ENCODE results near the gene KSR1. TPM values are rescaled to one million over a fixed set of nuclear protein-coding genes. Genes with fewer than 3 reads are reported as not detected.

KSR1 gene
- polyA plus RNA-seq, 1 of the 3 experiments (the other 2 are of a cell fraction) = 7.5 TPM

- H3K9ac ChIP-seq = no peak overlapping the region
- no peak overlapping the region for H3K4me2 ChIP-seq
- H3K79me2 ChIP-seq (ENCODE audit: insufficient read depth) = no peaks in the 10 kb centered on the region
- POLR2A ChIA-PET = no interaction called here
- H4K20me1 ChIP-seq (ENCODE audit: insufficient read depth) = no peaks in the 10 kb centered on the region
- H3K9me2 ChIP-seq = no peaks in the 10 kb centered on the region
- H3K36me3 ChIP-seq (replicated peaks in 1 of 2; ENCODE audit: control insufficient read depth in 1 of 2, insufficient read depth in 2 of 2, low read length in 1 of 2) = no peaks in the 10 kb centered on the region
- CTCF ChIA-PET = interaction anchor here (1.3 to 2.1 kb wide), 2 partner anchors 14 to 66 kb away, joined by 5 read pairs; no protein-coding TSS in a partner anchor
- H3K27me3 ChIP-seq (ENCODE audit: insufficient read depth) = no peaks in the 10 kb centered on the region
- H3K27ac ChIP-seq (ENCODE audit: low read depth in 2 of 2, low read length in 1 of 2) = no peak overlapping the region
- no peak overlapping the region for H3K4me3 ChIP-seq (ENCODE audit: low read depth in 2 of 2, low read length in 1 of 2)
- 51% methylated on average over 7 of the region's 7 CpGs for WGBS (ENCODE audit: low lambda C conversion rate)
- H3K9me3 ChIP-seq = no peaks in the 10 kb centered on the region
- H3F3A ChIP-seq (replicated peaks; ENCODE audit: insufficient read depth) = no peaks in the 10 kb centered on the region
- no peaks in the 10 kb centered on the region for H3K4me1 ChIP-seq (ENCODE audit: control insufficient read depth in 1 of 2, insufficient read depth in 2 of 2, low read depth in 1 of 2, low read length in 1 of 2)
- DNase-seq = no peak
- TF ChIP-seq TCF12 (IDR thresholded peaks at IDR 0.05) = no peak
- TF ChIP-seq CTCF (IDR thresholded peaks at IDR 0.05) = no peak
- TF ChIP-seq GABPA (IDR thresholded peaks at IDR 0.05; ENCODE audit: low read depth) = no peak
- TF ChIP-seq TEAD4 (IDR thresholded peaks at IDR 0.05; ENCODE audit: borderline replicate concordance, insufficient read depth) = no peak
- TF ChIP-seq MEF2A (IDR thresholded peaks at IDR 0.05; ENCODE audit: borderline replicate concordance, low read depth) = no peak
- TF ChIP-seq EP300 (IDR thresholded peaks at IDR 0.05; ENCODE audit: borderline replicate concordance in 1 of 2, low read depth in 1 of 2, low read length in 1 of 2) = no peak
- no peak for TF ChIP-seq USF2 (IDR thresholded peaks at IDR 0.05; ENCODE audit: borderline replicate concordance, low read depth, low read length)
- TF ChIP-seq RCOR1 (IDR thresholded peaks at IDR 0.05; ENCODE audit: low read length) = no peak
- no peak for TF ChIP-seq FOXM1 (IDR thresholded peaks at IDR 0.05; ENCODE audit: low read depth)
- no peak for TF ChIP-seq PBX3 (IDR thresholded peaks at IDR 0.05)
- TF ChIP-seq RAD21 (IDR thresholded peaks at IDR 0.05; ENCODE audit: low read length) = no peak
- no peak for TF ChIP-seq RXRA (IDR thresholded peaks at IDR 0.05; ENCODE audit: borderline replicate concordance, low read depth)
- TF ChIP-seq CHD2 (IDR thresholded peaks at IDR 0.05; ENCODE audit: low read length, partially characterized antibody) = no peak
- TF ChIP-seq YY1 (IDR thresholded peaks at IDR 0.05; ENCODE audit: low read depth) = no peak
- TF ChIP-seq REST (IDR thresholded peaks at IDR 0.05; ENCODE audit: low read depth, low read length) = no peak
- TF ChIP-seq EZH2phosphoT487 (IDR thresholded peaks at IDR 0.05; ENCODE audit: borderline replicate concordance, low read depth) = no peak
- no peak overlapping the region for H2AFZ ChIP-seq (ENCODE audit: low read depth)
Observed at GRCh38 chr17:27669136-27669535, 212.9 kb downstream of the KSR1 start.
